Measurements from ENCODE around the gene GLRA1.

DNA sequence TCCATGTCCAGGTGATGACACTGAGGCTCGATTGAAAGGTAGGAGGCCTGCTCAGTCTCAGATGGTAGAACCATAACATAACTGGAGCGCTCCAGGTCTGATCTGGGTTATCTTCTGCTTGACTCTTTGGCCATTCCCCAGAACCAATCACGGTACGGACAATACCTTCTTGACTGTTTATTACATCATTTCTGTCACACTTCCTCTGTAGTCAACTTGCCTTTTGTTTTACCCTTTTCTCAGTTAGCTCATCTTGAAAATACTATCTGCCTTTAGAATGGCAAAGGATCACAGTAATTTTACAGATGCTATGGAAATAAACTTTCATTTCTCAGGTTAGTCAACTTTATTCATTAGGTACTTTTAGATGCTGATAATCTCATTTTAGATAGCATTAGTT lies 22.4 kb downstream of the GLRA1 start:
- no peak for TF ChIP-seq POLR2AphosphoS5 (IDR thresholded peaks at IDR 0.05; ENCODE audit: insufficient read depth in 1 of 2, low read depth in 1 of 2)
- no peak for TF ChIP-seq CTCF (IDR thresholded peaks at IDR 0.05)
- no peak for TF ChIP-seq POLR2A (IDR thresholded peaks at IDR 0.05)

Measured in vagina (tissue), 2 donors.